HG02571 (cell line): Measurements from ENCODE around the gene TMEM178B.

Experiments
- ATAC-seq: cut with Tn5 transposase; IDR thresholded peaks from one replicate; pipeline ENCODE4 v1.9.1; 2021; ENCODE audit warnings: mild to moderate bottlenecking, moderate library complexity; ENCODE audit not compliant: unreplicated experiment

The TMEM178B gene

DNA sequence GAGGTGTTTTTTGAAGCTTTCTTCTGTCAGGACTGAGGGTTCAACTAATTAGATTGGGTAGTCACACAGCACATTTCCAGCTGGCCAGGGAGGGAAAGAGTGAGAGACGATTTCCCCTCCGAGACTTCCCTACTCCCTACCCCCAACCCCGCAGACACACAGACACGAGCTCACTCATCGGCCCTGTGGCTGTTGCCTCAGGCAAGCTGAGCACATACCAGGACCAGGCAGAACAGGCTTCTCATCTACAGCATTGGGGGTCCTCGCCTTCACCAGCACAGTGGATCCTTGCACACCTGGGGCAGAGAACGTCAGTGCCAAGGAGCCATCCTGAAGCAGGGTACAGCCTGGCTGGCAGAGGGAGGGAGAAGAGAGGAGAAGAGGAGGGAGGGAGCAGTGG is 144.1 kb downstream of the TMEM178B start:
- no peak for ATAC-seq

DNA sequence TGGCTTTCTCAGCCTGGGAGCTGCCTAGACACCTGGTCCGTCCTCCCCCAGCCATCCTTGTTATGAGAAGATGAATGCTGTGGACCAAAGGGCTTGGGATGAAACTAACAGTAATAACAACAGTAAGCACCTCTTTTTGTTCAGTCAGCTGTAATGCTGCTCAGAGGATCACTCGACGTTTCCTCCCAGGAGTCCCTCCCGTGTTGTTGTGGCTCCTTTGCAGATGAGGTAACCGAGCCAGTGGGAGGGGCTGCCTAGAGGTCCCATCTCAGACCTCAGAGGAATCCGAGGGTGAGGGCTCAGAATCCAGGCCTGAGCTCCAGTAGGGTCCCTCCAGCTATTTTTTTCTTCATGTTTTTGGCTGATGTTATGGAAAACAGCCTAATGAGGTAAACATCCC is 145.1 kb downstream of the TMEM178B start:
- ATAC-seq: no peak

DNA sequence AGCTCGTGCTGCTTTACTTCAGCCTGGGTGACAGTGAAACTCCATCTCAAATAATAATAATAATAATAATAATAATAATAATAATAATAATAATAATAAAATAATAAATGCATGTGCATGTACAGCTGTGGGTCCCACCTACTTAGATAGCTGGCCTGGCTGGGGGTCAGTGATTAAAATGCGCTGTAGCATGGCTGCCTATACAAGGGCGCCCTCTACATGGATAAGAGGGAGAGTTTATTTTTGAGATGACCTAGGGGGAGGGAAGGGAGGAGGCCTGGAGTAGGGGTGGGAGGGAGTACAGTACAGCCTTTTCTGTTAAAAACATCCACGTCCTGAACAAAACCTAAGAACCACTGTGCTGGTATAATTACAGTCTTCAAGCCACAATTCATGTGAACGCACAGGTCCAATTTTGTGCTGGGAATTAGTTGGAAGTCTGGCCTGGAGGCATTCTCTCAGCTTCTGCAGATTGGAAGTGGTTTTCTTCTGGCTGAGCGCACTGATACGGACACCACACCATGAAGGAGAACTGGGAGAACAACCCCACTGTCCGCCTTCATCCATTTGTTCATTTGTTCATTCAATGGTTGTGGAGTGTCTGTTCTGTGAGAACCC is 146.5 kb downstream of the TMEM178B start:
- no peak for ATAC-seq

DNA sequence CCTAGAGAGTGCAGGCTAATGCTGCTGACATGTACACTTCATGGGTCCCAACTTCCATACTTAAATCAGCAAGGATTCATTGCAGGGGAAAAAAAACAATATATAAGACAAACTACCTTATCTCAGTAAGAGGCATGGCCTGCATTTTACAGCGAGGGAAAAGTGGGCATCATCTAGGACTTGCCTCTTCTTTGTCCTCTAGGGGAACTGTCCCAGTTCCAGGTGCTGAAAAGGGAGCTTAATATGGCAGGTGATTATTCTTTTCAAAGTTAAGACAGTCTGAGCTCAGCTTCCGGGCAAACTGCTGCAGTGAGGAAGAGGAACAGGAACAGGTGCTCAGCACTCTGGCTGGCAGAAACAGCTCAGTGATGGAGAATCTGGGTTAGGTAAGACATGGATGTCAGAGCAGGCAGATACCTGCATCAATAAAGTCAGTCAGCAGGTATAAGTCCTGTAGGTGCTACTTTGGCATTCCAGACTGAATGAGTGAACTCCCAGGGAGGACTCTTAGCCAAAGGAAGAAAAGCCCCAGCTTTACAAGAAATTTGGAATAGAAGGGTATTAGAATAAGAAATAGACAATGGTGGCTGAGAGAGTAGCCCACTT is 147.2 kb downstream of the TMEM178B start:
- no peak for ATAC-seq

DNA sequence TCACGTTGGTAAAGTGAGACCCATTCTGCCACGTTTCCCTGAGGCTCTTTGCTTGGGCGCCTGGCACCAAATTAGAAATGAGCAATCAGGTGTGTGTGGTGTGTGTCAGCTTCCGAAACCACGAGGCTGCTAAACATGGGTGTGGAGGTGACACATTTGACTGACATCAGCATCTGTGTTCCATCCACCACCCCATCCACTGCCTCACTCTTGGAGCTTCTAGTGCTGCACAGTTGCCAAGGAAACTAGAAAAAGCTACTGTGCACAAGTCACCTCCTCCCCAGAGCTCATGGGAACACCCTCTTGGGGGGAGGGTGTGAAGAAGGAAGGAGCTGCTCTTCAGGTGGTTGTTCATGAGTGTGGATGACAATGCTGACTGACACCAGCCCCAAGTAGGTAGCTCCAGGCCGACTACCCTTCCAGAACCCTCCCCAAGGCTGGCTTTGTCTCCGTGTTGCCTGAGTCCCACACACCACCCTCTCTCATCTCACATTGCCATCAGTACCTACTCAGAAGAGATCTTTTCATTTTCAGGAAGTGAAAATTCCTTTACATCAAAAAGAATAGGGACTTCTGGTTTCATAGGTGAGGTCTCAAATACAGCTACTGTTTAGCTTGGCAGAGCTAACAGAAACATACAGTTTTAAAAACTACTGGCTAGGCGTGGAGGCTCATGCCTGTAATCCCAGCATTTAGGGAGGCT is 152.2 kb downstream of the TMEM178B start:
- no peak for ATAC-seq

DNA sequence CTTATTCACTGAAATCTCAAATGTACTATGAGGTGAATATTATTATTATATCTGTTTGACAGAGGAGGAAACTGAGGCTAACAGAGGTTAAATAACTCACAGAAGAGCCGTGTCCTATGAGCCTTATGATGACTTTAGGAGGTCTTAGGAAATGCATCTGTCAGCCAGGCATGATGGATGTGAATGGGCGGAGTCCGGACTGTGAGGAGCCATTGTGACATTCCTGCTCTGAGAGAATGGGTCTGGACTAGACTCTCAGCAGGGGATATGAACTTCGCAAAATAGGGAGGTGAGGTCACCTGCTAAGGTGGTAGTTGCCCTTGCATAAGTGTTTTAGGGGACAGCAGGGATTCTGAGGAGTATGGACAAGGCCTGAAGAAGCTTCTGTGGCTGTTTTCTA is 153.6 kb downstream of the TMEM178B start:
- ATAC-seq: no peak

DNA sequence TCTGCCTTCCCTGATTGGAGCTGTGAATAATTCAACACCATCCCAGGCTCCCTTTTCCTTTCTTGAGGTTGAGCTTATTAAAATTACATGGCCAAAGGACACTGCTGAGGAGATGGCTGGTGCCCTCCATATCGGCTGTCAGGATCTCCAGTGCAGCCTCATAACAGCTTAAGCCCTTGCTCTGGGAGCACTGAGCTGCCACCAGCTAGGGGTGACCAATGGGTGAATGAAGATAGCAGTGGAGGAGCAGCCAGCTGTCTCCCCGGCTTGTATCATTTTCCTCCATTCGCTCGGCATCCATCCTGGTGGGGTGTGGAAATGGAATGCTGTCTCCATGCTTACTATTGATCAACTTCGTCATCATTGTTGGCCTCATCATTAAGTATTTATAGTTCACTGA is 154.6 kb downstream of the TMEM178B start:
- no peak for ATAC-seq

DNA sequence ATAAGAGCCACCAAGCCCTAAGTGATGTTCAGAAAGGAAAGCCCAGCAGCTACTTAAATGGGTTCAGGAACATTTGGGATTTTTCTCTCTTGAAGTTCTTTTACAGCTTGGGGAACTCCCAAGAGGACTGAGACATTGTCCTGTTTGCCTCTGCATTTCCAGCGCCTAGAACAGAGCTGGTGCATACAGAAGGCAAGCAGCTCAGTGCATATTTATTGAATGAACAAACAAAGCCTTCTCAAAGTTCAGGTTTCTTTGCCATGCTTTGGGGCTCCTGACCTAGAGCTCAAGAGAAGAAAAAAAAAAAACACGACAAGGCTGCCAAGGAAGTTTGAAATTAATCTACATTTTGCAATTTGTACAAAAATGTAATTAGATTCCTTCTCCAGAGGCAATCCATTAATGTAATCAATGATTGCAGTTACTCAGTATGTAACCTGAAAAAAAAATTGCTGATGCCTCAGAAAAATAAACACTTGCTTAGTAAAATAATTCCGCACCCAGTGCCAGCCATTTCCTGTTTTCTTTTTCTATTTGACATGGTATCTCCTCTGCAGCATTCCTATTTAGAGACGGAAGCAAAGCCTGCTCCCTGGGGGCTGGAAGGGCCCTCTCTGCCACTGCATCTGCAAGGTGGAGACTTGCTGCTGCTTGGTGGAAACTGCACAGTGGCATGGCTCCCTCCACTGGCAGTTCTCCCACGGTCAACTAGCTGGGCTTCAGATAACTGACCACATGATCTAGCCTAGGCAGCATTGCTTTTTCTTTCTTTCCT is 157.3 kb downstream of the TMEM178B start:
- ATAC-seq: no peak

DNA sequence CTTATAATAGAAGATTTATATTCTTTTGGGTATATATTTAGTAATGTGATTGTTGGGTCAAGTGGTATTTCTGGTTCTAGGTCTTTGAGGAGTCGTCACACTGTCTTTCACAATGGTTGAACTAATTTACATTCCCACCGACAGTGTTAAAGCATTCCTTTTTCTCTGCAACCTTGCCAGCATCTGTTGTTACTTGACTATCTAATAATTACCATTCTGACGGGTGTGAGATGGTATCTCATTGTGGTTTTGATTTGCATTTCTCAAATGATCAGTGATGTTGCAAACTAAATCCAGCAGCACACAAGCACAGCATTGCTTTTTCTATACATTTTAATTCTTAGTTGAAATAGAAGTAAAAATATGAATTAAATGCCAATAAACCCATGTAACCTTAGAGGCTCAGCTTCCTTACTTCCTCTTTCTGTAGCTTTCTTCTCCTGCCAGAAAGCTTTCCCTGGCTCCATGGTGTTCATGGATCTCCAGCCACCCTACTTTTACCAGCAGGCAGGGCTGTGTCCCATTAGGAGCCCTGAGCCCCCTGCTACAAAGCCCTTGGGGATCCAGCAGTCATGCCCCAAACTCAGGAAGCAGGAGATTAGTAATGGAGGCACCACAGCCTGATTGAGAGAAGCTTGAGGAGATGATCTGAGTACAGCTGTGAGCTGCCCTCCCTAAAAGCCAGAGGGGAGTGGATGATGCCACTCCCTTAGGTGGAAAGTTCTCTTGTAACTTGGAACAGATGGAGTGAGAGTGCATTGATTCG is 158.6 kb downstream of the TMEM178B start:
- ATAC-seq: no peak

DNA sequence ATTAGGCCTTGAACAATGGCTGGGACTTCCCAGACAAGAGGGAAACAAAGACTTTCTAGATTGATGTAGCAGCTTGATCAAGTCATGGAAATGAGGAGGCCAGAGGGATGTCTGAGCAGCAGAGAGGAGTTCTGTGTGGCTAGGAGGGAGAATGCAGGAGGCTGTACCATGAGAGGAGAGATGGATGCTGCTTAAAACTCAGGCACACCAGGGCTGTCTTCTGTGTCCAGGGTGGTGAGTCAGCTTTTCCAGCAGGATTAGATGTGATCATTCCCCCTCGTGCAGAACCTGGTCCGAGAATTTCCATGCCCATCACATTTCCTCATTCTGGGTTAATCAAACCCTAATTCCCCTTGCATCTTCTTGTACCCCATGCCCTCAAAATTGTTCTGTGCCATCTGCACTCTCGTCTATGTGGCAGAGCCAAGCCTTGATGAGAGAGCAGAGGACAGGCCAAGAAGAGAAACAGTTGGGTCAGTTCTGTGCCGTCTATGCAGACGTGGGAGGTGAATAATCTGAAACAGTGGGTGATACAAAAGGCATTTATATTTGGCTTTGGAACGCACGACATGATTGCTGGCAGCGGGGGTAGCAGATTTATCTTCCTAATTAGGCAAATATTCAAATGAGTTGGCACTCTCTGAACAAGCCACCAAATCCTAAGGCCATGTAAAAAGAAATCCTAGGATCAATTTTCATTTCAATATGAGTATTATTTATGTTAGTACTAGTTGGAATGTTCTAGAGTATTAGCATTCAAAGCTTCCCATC is 160.7 kb downstream of the TMEM178B start:
- no peak for ATAC-seq

DNA sequence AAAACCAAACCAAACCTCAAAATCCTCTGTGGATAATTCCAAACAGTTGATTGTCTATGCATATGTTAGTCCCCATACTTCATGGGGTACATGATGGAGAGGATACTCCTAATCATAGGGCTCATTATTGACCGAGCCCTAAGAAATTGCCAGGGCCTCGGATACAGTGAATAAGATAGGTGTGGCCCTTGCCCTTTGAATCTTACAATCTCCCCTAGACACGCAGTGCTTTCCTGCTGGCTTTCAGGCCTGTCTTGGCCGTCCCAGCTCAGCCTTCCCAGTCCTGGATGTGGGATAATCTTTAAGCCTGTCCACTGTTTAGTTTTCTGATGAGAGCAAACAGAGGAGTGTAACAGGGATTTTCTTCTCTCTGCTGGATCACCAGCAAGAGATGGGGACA is 161.8 kb downstream of the TMEM178B start:
- no peak for ATAC-seq

DNA sequence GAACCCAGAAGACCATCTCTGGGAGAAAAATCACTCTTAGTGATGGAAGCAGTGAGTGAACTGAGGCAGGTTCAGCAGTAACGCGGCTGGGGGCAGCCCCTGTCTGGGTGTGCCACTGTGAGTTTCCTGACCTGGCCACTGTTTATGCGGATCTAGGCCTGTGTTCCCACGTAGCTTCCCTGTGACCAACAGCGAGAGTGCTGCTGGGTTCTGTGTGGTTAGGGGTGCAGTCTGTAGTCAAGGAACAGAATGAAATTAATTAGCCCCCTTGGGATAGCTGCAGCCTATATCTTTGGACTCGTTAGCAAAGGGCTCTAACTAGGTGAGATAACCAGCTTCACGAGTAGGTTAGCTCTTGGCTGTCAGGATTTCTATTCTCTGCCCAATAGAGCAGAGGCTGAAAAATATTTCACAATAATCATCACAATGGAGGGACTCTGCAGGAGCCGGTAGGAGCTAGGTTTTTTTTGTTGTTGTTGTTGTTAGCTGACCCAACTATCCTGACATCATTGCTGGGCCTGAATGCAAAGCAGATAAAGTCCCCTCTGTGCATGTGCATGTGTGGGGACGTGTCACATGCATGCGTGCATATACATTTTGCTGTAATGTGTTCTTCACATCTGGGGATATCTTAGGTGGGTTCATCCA is 164.9 kb downstream of the TMEM178B start:
- ATAC-seq: no peak

DNA sequence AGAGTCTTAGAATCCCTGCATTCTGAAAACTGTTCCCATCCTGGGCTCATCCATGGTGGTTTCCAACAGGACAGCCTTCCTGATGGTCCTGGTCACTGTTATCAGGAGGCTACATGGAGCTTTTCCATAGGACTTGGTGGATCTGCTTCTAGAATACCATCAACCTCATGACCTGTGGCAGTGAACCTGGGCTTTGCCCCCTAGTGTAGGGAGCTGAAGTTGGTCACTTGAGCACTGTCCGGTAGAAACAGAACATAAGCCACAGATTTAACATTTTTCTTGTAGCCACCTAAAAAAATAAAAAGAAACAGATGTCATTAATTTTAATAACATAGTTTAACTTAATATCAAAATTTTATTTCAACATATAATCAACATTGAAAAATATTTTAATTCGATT is 165.8 kb downstream of the TMEM178B start:
- no peak for ATAC-seq

DNA sequence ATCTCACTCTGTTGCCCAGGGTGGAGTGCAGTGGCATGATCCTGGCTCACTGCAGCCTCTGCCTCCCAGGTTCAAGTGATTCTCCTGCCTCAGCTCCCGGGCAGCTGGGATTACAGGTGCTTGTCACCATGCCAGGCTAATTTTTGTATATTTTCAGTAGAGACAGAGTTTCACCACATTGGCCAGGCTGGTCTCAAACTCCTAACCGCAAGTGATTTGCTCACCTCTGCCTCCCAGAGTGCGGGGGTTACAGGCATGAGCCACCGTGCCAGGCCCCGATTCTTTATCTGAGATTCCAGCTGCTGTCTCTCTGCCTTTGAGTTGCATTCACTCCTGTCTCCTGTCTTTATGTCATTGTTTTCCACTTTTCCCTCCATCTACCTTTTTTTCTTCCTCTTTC is 168.7 kb downstream of the TMEM178B start:
- ATAC-seq: no peak

DNA sequence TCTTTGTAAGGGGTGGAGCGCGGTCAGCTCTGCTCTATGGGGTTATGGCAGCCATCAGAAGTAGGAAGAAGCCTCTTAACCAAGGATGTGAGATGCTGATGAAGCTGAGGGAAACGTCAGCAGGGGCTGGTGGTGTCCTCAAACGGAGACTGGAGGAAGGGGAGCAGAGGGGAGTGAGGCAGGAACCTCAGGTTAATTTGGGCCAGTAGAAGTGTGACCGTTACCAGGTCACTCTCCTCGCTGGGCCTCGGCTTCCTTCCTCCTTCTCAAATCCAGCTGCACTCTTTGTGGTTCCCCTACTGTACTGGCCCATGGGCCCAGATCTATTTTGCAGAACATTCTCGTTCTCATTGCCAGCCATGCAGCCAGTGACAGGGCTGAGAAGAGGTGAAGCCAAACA is 169.5 kb downstream of the TMEM178B start:
- ATAC-seq: no peak

DNA sequence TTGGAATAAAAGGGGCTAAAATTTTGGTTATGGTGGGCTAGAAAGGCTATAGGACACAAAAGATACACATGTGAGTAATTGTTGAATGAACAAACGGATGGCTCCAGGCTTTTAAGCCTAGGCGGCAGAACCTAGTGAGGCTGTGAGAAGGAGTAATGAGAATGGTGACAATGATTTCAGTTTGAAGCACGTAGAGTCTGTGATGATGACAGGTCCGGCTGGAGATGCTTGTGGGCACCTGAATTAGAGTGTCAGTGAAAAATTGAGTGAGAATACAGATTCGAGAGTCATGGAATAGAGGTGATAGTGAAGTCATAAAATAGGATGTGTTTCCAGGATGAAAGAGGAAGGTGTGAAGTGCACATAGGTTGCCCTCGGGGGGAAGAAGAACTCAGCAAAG is 170.6 kb downstream of the TMEM178B start:
- no peak for ATAC-seq

DNA sequence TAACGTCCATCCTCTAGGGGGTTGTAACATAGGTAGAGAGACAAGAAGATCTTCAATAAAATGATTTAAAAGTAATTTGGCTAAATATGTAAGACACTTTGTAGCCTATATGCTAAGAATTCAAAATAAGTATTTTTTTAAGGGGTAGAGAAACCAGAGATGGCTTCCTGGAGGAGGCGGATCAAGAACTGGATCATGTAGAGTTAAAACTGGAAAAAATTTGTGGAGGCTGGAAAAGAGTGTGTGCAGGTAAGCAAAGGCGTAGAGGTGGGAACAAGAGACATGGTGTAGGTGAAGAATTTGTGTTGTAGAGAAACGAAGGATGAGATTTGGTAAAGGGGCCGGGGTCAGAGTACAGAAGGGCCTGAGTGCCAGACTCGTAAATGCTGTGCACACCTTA is 172.6 kb downstream of the TMEM178B start:
- no peak for ATAC-seq

DNA sequence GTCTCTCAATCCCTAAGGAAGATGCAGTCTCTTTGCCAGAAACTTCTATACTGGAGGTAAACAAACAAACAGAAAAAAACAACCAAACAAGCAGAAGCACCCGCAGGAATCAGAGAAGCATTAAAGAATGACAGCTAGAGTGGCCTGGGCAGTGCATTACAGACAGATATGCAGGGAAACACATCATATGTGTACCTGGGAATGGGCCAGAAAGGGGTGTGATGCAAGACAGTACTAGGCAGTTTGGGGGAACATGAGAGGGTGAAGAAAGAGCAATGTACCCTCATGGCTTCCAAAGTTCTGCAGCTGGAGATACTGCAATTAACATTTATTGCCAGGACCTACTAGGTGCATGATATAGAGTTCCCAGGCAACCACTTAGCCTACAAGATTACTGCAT is 177.3 kb downstream of the TMEM178B start:
- no peak for ATAC-seq

DNA sequence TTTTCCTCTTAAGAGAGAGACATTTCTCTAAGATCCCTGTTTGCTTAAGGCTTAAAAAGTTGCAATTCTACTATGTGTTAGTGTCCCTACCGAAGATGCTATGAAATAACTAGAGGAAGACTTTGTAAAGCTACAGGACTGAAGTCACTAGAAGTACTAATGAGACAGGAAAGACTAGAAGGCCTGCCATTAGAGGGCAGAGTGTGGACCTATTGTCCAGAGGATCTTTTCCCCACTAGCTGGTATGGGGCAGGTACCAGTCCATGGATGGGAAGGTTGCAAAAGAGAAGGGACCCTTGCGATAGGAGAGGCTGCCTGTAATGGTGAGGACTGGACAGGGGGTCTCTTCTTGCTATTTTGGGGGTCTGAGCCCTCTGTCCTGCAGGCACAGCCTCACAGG is 178.1 kb downstream of the TMEM178B start:
- ATAC-seq: no peak

DNA sequence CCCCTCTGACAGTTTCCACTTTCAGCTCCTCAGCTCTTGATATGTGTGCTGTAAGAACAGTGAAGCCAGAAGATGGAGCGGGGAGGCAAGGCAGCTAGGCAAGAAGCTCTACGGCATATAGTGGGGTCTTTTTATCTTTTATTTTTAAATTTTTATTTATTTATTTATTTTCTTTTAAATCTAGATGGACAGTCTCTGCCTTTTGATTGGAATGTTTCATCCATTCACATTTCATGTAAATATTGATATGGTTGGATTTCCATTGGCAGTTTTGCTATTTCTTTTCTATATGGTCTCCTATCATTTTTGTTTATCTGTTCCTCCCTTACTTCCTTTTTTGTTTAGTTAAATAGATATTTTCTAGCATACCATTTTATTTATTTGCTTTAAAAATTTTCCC is 183.7 kb downstream of the TMEM178B start:
- no peak for ATAC-seq
